ENCODE data around the gene CDYL2. TPM values are rescaled to one million over a fixed set of nuclear protein-coding genes. Genes with fewer than 3 reads are reported as not detected.

Gene CDYL2
- total and polyA plus RNA-seq, 12 donors = 0.59 to 5.3 (median 2.9) TPM

- DNase-seq (no peak), ATAC-seq (no peak)
- Histone ChIP-seq H3K36me3 (no peaks in the 10 kb centered on the region), H3K4me3 (no peak overlapping the region), H3K9me3 (no peaks in the 10 kb centered on the region), H3K27ac (no peak overlapping the region), H3K27me3 (peaks cover 0 to 11% (median 0%) of the 10 kb centered on the region in 7 donors), H3K4me1 (peaks cover 0 to 6% (median 0%) of the 10 kb centered on the region in 9 donors)
- TF ChIP-seq CTCF (IDR thresholded peaks at IDR 0.05) = no peak
- intact Hi-C loops (cut with DNase I) = no loop called here
Measured at GRCh38 chr16:80586476-80586875, 217.9 kb downstream of the CDYL2 start.

GRCh38 chr16:80585764-80586163, 218.6 kb downstream of the CDYL2 start:
- no peak for TF ChIP-seq CTCF (IDR thresholded peaks at IDR 0.05)
- H3K27me3 ChIP-seq = peaks cover 0 to 11% (median 0%) of the 10 kb centered on the region in 7 donors
- H3K36me3 ChIP-seq = no peaks in the 10 kb centered on the region
- intact Hi-C loops (cut with DNase I) = no loop called here
- 80 to 84% methylated on average over 4 of the region's 4 CpGs for WGBS, 2 donors
- H3K27ac ChIP-seq = no peak overlapping the region
- no peak overlapping the region for H3K4me3 ChIP-seq
- DNase-seq (no peak), ATAC-seq (no peak)
- no peaks in the 10 kb centered on the region for H3K9me3 ChIP-seq
- H3K4me1 ChIP-seq = peaks cover 0 to 3% (median 0%) of the 10 kb centered on the region in 9 donors

GRCh38 chr16:80583466-80583865, 220.9 kb downstream of the CDYL2 start:
- DNase-seq (peak in 1 of 2 donors; percentile 9), ATAC-seq (peak in 2 of 8 donors; percentile 46 to 62)
- no peak overlapping the region for H3K27ac ChIP-seq
- peaks cover 0 to 5% (median 0%) of the 10 kb centered on the region in 9 donors for H3K4me1 ChIP-seq
- 84 to 86% methylated on average over 3 of the region's 3 CpGs for WGBS, 2 donors
- peaks cover 0 to 11% (median 0%) of the 10 kb centered on the region in 7 donors for H3K27me3 ChIP-seq
- no peak for TF ChIP-seq CTCF (IDR thresholded peaks at IDR 0.05)
- H3K4me3 ChIP-seq = no peak overlapping the region
- H3K36me3 ChIP-seq = no peaks in the 10 kb centered on the region
- no peaks in the 10 kb centered on the region for H3K9me3 ChIP-seq
- intact Hi-C loops (cut with DNase I) = no loop called here

GRCh38 chr16:80580109-80580832, 224.1 kb downstream of the CDYL2 start:
- no peak overlapping the region for H3K4me3 ChIP-seq
- DNase-seq (no peak), ATAC-seq (no peak)
- 82 to 85% methylated on average over 10 of the region's 10 CpGs for WGBS, 2 donors
- intact Hi-C loops (cut with DNase I) = no loop called here
- H3K9me3 ChIP-seq = no peaks in the 10 kb centered on the region
- peaks cover 0 to 5% (median 0%) of the 10 kb centered on the region in 9 donors for H3K4me1 ChIP-seq
- peaks cover 0 to 8% (median 0%) of the 10 kb centered on the region in 7 donors for H3K27me3 ChIP-seq
- no peaks in the 10 kb centered on the region for H3K36me3 ChIP-seq
- no peak overlapping the region for H3K27ac ChIP-seq
- no peak for TF ChIP-seq CTCF (IDR thresholded peaks at IDR 0.05)
